SK-N-SH (cell line): Measurements from ENCODE around the gene CALHM1. TPM values are rescaled to one million over a fixed set of nuclear protein-coding genes. Genes with fewer than 3 reads are reported as not detected.

Experiments
- CTCF ChIA-PET: fragments of 300-600, 350-600 bp; formaldehyde crosslinking; extraction: SDS; loops from one replicate; lab custom pipeline; 2021; lab: Yijun Ruan, JAX
- POLR2A ChIA-PET: fragments of 350-600 bp; sonication (Branson Sonifier 250); formaldehyde crosslinking; extraction: SDS; loops from one replicate; lab custom pipeline; 2020; ENCODE audit warnings: antibody characterized with exemption, inconsistent platforms; lab: Yijun Ruan, JAX
- DNase-seq: peaks from one replicate; pipeline ENCODE4 v3.0.0; 2012
- H2AFZ ChIP-seq: fragments of 200-600 bp; sonication (generic); 2 replicates; pipeline ENCODE4 v1.8.1; 2016; ENCODE audit warnings: antibody characterized with exemption, mild to moderate bottlenecking, low read depth
- H3F3A ChIP-seq: fragments of 200-600 bp; sonication (generic); replicated peaks from 2 replicates; pipeline ENCODE3; 2016; ENCODE audit warnings: antibody characterized with exemption, mild to moderate bottlenecking; ENCODE audit not compliant: insufficient read depth
- H3K27ac ChIP-seq, 2 experiments: fragments of 200-500 bp in 1 of 2; fragments of 200-600 bp in 1 of 2; sonication (Bioruptor generic) in 1 of 2; sonication (generic), shearing (Covaris generic) in 1 of 2; 2 replicates each; pipeline versions ENCODE4 v1.5.1 to v1.6.1; 2014 to 2016; ENCODE audit warnings: low read depth in 2 of 2, inconsistent platforms in 1 of 2, low read length in 1 of 2, mild to moderate bottlenecking in 1 of 2, mixed read lengths in 1 of 2
- H3K27me3 ChIP-seq: fragments of 200-600 bp; sonication (generic), shearing (Covaris generic); 2 replicates; pipeline ENCODE4 v1.6.1; 2016; ENCODE audit warnings: mixed run types; ENCODE audit not compliant: insufficient read depth
- H3K36me3 ChIP-seq, 2 experiments: fragments of 200-500 bp in 1 of 2; fragments of 200-600 bp in 1 of 2; sonication (Bioruptor generic) in 1 of 2; sonication (generic) in 1 of 2; replicated peaks in 1 of 2; 2 replicates each; pipeline versions ENCODE3 to v1.5.1; 2014 to 2016; ENCODE audit warnings: low read length in 1 of 2, mild to moderate bottlenecking in 1 of 2; ENCODE audit not compliant: insufficient read depth in 2 of 2, control insufficient read depth in 1 of 2
- H3K4me1 ChIP-seq, 2 experiments: fragments of 200-500 bp in 1 of 2; fragments of 200-600 bp in 1 of 2; sonication (Bioruptor generic) in 1 of 2; sonication (generic), shearing (Covaris generic) in 1 of 2; 2 replicates each; pipeline versions ENCODE4 v1.5.1 to v1.6.1; 2014 to 2016; ENCODE audit warnings: low read depth in 1 of 2, low read length in 1 of 2, mixed run types in 1 of 2; ENCODE audit not compliant: insufficient read depth in 2 of 2, control insufficient read depth in 1 of 2
- H3K4me2 ChIP-seq: fragments of 200-600 bp; sonication (generic), shearing (Covaris generic); 2 replicates; pipeline ENCODE4 v1.6.1; 2017; ENCODE audit warnings: mixed run types
- H3K4me3 ChIP-seq, 2 experiments: fragments of 200-500 bp in 1 of 2; fragments of 200-600 bp in 1 of 2; sonication (Bioruptor generic) in 1 of 2; sonication (generic), shearing (Covaris generic) in 1 of 2; 2 replicates each; pipeline versions ENCODE4 v1.5.1 to v1.8.1; 2014 to 2016; ENCODE audit warnings: low read depth in 2 of 2, inconsistent platforms in 1 of 2, low read length in 1 of 2, mild to moderate bottlenecking in 1 of 2, mixed read lengths in 1 of 2, moderate library complexity in 1 of 2
- H3K79me2 ChIP-seq: fragments of 200-600 bp; sonication (generic); 2 replicates; pipeline ENCODE4 v1.8.1; 2017; ENCODE audit warnings: mild to moderate bottlenecking; ENCODE audit not compliant: insufficient read depth
- H3K9ac ChIP-seq: fragments of 200-600 bp; sonication (generic); 2 replicates; pipeline ENCODE4 v1.6.1; 2017; ENCODE audit warnings: mixed run types
- H3K9me2 ChIP-seq: fragments of 200-600 bp; sonication (generic); 2 replicates; pipeline ENCODE4 v1.6.1; 2017; ENCODE audit warnings: mixed run types
- H3K9me3 ChIP-seq: fragments of 200-600 bp; sonication (generic); 2 replicates; pipeline ENCODE4 v1.6.1; 2017; ENCODE audit warnings: mixed run types, mild to moderate bottlenecking, moderate library complexity
- H4K20me1 ChIP-seq: fragments of 200-600 bp; sonication (generic); 2 replicates; pipeline ENCODE4 v1.6.1; 2017; ENCODE audit warnings: mild to moderate bottlenecking, mixed run types; ENCODE audit not compliant: insufficient read depth
- CHD2 ChIP-seq: fragments of 150-350 bp; IDR thresholded peaks from 2 replicates; pipeline ENCODE4 v1.6.1; 2018; ENCODE audit warnings: low read length; ENCODE audit not compliant: partially characterized antibody
- EP300 ChIP-seq, 2 experiments: IDR thresholded peaks; 2 replicates each; pipeline versions ENCODE4 v1.4.0 to v1.6.1; 2012; ENCODE audit warnings: borderline replicate concordance in 1 of 2, low read depth in 1 of 2, low read length in 1 of 2
- FOXJ3 ChIP-seq: sonication (generic); formaldehyde crosslinking; IDR thresholded peaks from 2 replicates; pipeline ENCODE4 v1.5.1; 2020; ENCODE audit warnings: mild to moderate bottlenecking, missing genetic modification reagents
- FOXM1 ChIP-seq: IDR thresholded peaks from 2 replicates; pipeline ENCODE4 v1.4.0; 2012; ENCODE audit warnings: low read depth, mild to moderate bottlenecking
- GABPA ChIP-seq: IDR thresholded peaks from 2 replicates; pipeline ENCODE4 v1.4.0; 2012; ENCODE audit warnings: low read depth, mild to moderate bottlenecking
- GATA2 ChIP-seq: sonication (generic); formaldehyde crosslinking; IDR thresholded peaks from 2 replicates; pipeline ENCODE4 v1.5.0; 2020; ENCODE audit warnings: mild to moderate bottlenecking, missing genetic modification reagents
- MAX ChIP-seq: IDR thresholded peaks from 2 replicates; pipeline ENCODE4 v1.4.0; 2012; ENCODE audit warnings: low read depth
- MXI1 ChIP-seq: IDR thresholded peaks from 2 replicates; pipeline ENCODE4 v1.6.1; 2012; ENCODE audit warnings: mild to moderate bottlenecking, low read depth, low read length, improper control_type of control experiment
- NFIC ChIP-seq: IDR thresholded peaks from 2 replicates; pipeline ENCODE4 v1.4.0; 2012; ENCODE audit warnings: borderline replicate concordance
- POLR2AphosphoS5 ChIP-seq: IDR thresholded peaks from 2 replicates; pipeline ENCODE4 v1.6.1; 2012; ENCODE audit warnings: low read depth, low read length
- RAD21 ChIP-seq: IDR thresholded peaks from 2 replicates; pipeline ENCODE4 v1.6.1; 2012; ENCODE audit warnings: mild to moderate bottlenecking, low read length
- RFX5 ChIP-seq: IDR thresholded peaks from 2 replicates; pipeline ENCODE4 v1.6.1; 2012; ENCODE audit warnings: mild to moderate bottlenecking, improper control_type of control experiment, low read length
- RXRA ChIP-seq: IDR thresholded peaks from 2 replicates; pipeline ENCODE4 v1.4.0; 2012; ENCODE audit warnings: low read depth, mild to moderate bottlenecking, borderline replicate concordance
- SMC3 ChIP-seq: IDR thresholded peaks from 2 replicates; pipeline ENCODE4 v1.6.1; 2012; ENCODE audit warnings: low read depth, low read length, improper control_type of control experiment
- TCF12 ChIP-seq: IDR thresholded peaks from 2 replicates; pipeline ENCODE4 v1.4.0; 2012
- TEAD4 ChIP-seq: IDR thresholded peaks from 2 replicates; pipeline ENCODE4 v1.4.0; 2012; ENCODE audit warnings: mild to moderate bottlenecking, borderline replicate concordance; ENCODE audit not compliant: insufficient read depth
- USF1 ChIP-seq: IDR thresholded peaks from 2 replicates; pipeline ENCODE4 v1.4.0; 2012; ENCODE audit warnings: low read depth, borderline replicate concordance
- YY1 ChIP-seq: IDR thresholded peaks from 2 replicates; pipeline ENCODE4 v1.4.0; 2012; ENCODE audit warnings: low read depth, mild to moderate bottlenecking
- WGBS: methylation state at CpG from one replicate; pipeline ENCODE4 v1.1.6; 2017; ENCODE audit warnings: low lambda C conversion rate; 5-methylcytosine and 5-hydroxymethylcytosine counted together
- polyA plus RNA-seq, 3 experiments: library from polyadenylated mRNA; depleted of rRNA; stranded (reverse); fragments of >200 nt; gene quantifications; 2 replicates each; pipeline ENCODE4 v1.2.3, GENCODE V29; 2012
- TF ChIP-seq, protein P1 (sequence below): IDR thresholded peaks from 2 replicates; pipeline ENCODE4 v1.6.1; 2012; ENCODE audit warnings: mild to moderate bottlenecking, low read depth, low read length, moderate library complexity
- TF ChIP-seq, protein P2 (sequence below): IDR thresholded peaks from 2 replicates; pipeline ENCODE4; 2012

CALHM1 gene
- polyA plus RNA-seq, 1 of the 3 experiments (the other 2 are of a cell fraction): not detected

- no peak overlapping the region for H3K4me3 ChIP-seq
- 84% methylated on average over 34 of the region's 39 CpGs for WGBS
- DNase-seq: no peak
- H3K4me1 ChIP-seq: no peaks in the 10 kb centered on the region; a peak in 1 of 4 replicates
- H3K9me3 ChIP-seq: no peaks in the 10 kb centered on the region
- ChIA-PET POLR2A (no interaction called here), CTCF (interaction anchor here (0.6 to 1.0 kb wide), 3 partner anchors 13 to 23 kb away, joined by 3 read pairs; no protein-coding TSS in a partner anchor)
- H3K79me2 ChIP-seq: no peaks in the 10 kb centered on the region
- no peak overlapping the region for H3K9ac ChIP-seq
- H4K20me1 ChIP-seq: no peaks in the 10 kb centered on the region
- H2AFZ ChIP-seq: no peak overlapping the region
- H3K9me2 ChIP-seq: no peaks in the 10 kb centered on the region
- H3K27me3 ChIP-seq: no peaks in the 10 kb centered on the region
- no peak overlapping the region for H3K27ac ChIP-seq
- TF ChIP-seq FOXJ3 (CRISPR knock-in tag) (no peak), SMC3 (no peak), TEAD4 (no peak), FOXM1 (no peak), USF1 (no peak), POLR2AphosphoS5 (no peak), NFIC (no peak), CHD2 (no peak), YY1 (no peak), TCF12 (no peak), EP300 (IDR thresholded peaks at IDR 0.05; ENCODE audit: borderline replicate concordance in 1 of 2, low read depth in 1 of 2, low read length in 1 of 2) (no peak), GABPA (no peak), RAD21 (no peak), GATA2 (no peak), MAX (no peak), RXRA (no peak), RFX5 (no peak), MXI1 (no peak)
- TF ChIP-seq, protein P1, sequence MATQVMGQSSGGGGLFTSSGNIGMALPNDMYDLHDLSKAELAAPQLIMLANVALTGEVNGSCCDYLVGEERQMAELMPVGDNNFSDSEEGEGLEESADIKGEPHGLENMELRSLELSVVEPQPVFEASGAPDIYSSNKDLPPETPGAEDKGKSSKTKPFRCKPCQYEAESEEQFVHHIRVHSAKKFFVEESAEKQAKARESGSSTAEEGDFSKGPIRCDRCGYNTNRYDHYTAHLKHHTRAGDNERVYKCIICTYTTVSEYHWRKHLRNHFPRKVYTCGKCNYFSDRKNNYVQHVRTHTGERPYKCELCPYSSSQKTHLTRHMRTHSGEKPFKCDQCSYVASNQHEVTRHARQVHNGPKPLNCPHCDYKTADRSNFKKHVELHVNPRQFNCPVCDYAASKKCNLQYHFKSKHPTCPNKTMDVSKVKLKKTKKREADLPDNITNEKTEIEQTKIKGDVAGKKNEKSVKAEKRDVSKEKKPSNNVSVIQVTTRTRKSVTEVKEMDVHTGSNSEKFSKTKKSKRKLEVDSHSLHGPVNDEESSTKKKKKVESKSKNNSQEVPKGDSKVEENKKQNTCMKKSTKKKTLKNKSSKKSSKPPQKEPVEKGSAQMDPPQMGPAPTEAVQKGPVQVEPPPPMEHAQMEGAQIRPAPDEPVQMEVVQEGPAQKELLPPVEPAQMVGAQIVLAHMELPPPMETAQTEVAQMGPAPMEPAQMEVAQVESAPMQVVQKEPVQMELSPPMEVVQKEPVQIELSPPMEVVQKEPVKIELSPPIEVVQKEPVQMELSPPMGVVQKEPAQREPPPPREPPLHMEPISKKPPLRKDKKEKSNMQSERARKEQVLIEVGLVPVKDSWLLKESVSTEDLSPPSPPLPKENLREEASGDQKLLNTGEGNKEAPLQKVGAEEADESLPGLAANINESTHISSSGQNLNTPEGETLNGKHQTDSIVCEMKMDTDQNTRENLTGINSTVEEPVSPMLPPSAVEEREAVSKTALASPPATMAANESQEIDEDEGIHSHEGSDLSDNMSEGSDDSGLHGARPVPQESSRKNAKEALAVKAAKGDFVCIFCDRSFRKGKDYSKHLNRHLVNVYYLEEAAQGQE: no peak
- TF ChIP-seq, protein P2, sequence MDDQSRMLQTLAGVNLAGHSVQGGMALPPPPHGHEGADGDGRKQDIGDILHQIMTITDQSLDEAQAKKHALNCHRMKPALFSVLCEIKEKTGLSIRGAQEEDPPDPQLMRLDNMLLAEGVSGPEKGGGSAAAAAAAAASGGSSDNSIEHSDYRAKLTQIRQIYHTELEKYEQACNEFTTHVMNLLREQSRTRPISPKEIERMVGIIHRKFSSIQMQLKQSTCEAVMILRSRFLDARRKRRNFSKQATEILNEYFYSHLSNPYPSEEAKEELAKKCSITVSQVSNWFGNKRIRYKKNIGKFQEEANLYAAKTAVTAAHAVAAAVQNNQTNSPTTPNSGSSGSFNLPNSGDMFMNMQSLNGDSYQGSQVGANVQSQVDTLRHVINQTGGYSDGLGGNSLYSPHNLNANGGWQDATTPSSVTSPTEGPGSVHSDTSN: no peak
- no peaks in the 10 kb centered on the region for H3F3A ChIP-seq
- no peak overlapping the region for H3K4me2 ChIP-seq
- no peaks in the 10 kb centered on the region for H3K36me3 ChIP-seq
Observed at GRCh38 chr10:103457896-103458583, 660 bp downstream of the CALHM1 start.
